ENCODE data around the gene SPTBN4. TPM values are rescaled to one million over a fixed set of nuclear protein-coding genes. Genes with fewer than 3 reads are reported as not detected.

Gene SPTBN4
- polyA plus RNA-seq, 1 donor from 2014 or later, result 12.7 TPM

GRCh38 chr19:40420766-40421765 lies 45.7 kb upstream of the SPTBN4 start:
- Histone ChIP-seq H3K9ac (ENCODE audit: low read length) (no peak overlapping the region), H3F3A (ENCODE audit: insufficient read depth, low read length, poor library complexity, severe bottlenecking) (no peaks in the 10 kb centered on the region), H3K79me2 (replicated peaks; ENCODE audit: insufficient read depth, low read length) (no peaks in the 10 kb centered on the region), H3K9me3 (ENCODE audit: low read length) (no peaks in the 10 kb centered on the region), H3K27ac (ENCODE audit: low read length) (no peak overlapping the region), H4K20me1 (ENCODE audit: insufficient read depth) (no peaks in the 10 kb centered on the region), H2AFZ (ENCODE audit: low read depth, low read length) (no peak overlapping the region), H3K4me2 (ENCODE audit: low read length) (no peak overlapping the region), H3K36me3 (ENCODE audit: insufficient read depth, low read length) (no peaks in the 10 kb centered on the region), H3K4me3 (ENCODE audit: low read length) (peak overlapping the region; percentile 43), H3K27me3 (ENCODE audit: insufficient read depth, low read depth, low read length) (no peaks in the 10 kb centered on the region), H3K9me2 (ENCODE audit: insufficient read depth, low read length) (no peaks in the 10 kb centered on the region)
- peak; percentile 56 for TF ChIP-seq RAD21 (conservative IDR thresholded peaks at IDR 0.05)
- peak; percentile 71 for TF ChIP-seq SMC3 (conservative IDR thresholded peaks at IDR 0.05; ENCODE audit: poor library complexity)
- no peak for TF ChIP-seq MXI1 (conservative IDR thresholded peaks at IDR 0.05; ENCODE audit: poor library complexity, severe bottlenecking)
- TF ChIP-seq CTCF (IDR thresholded peaks at IDR 0.05; ENCODE audit: poor library complexity, severe bottlenecking), result peak; percentile 77

DNA sequence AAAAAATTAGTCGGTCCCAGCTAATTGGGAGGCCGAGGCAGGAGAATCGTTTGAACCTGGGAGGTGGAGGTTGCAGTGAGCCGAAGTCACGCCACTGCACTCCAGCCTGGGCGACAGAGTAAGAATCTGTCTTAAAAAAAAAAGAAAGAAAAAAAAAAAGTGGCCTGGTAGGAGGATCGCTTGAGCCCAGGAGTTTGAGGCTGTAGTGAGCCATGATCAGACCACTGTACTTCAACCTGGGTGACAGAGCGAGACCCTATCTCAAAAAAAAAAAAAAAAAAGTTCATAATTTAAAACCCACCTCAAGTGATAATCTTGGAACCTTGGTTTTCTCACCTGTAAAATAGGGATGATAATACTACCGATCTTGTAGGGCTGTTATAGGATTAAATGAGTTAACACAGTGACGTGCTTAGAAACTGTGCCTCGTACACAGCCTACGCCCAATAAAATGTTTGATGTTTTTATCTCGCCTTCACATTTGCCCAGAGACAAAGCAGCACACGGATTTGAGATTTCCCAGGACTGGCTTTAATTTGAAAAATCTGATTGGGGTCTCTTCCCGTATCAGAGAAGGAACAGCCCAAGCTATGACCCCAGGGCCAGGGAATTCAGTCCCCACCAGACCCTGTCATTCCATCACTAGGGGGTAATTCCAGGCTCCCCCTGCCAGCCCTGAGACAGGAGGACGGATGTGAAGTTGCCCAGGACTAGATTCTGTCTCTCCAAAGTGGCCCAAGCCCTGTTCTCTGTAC lies 44.6 kb upstream of the SPTBN4 start:
- H3K27ac ChIP-seq (ENCODE audit: low read length), result no peak overlapping the region

More for the DNA sequence above, 44.6 kb upstream of the SPTBN4 start:
- Histone ChIP-seq H3K79me2 (replicated peaks; ENCODE audit: insufficient read depth, low read length) (no peaks in the 10 kb centered on the region), H3K9ac (ENCODE audit: low read length) (no peak overlapping the region), H2AFZ (ENCODE audit: low read depth, low read length) (no peak overlapping the region), H3F3A (ENCODE audit: insufficient read depth, low read length, poor library complexity, severe bottlenecking) (no peaks in the 10 kb centered on the region), H3K36me3 (ENCODE audit: insufficient read depth, low read length) (no peaks in the 10 kb centered on the region), H3K27me3 (ENCODE audit: insufficient read depth, low read depth, low read length) (no peaks in the 10 kb centered on the region), H3K9me3 (ENCODE audit: low read length) (no peaks in the 10 kb centered on the region), H4K20me1 (ENCODE audit: insufficient read depth) (no peaks in the 10 kb centered on the region), H3K9me2 (ENCODE audit: insufficient read depth, low read length) (no peaks in the 10 kb centered on the region), H3K4me2 (ENCODE audit: low read length) (no peak overlapping the region), H3K4me3 (ENCODE audit: low read length) (no peak overlapping the region)
- TF ChIP-seq EZH2 (IDR thresholded peaks at IDR 0.05; ENCODE audit: borderline replicate concordance, insufficient read depth, low read length, poor library complexity, severe bottlenecking) (no peak), POLR2AphosphoS5 (IDR thresholded peaks at IDR 0.05) (no peak), SMC3 (conservative IDR thresholded peaks at IDR 0.05; ENCODE audit: poor library complexity) (no peak), CTCF (IDR thresholded peaks at IDR 0.05; ENCODE audit: poor library complexity, severe bottlenecking) (no peak), EP300 (conservative IDR thresholded peaks at IDR 0.05; ENCODE audit: poor library complexity, severe bottlenecking) (no peak), RAD21 (conservative IDR thresholded peaks at IDR 0.05) (no peak), MXI1 (conservative IDR thresholded peaks at IDR 0.05; ENCODE audit: poor library complexity, severe bottlenecking) (no peak), TAF1 (IDR thresholded peaks at IDR 0.05; ENCODE audit: low read depth) (no peak)
- TF ChIP-seq, protein P1, sequence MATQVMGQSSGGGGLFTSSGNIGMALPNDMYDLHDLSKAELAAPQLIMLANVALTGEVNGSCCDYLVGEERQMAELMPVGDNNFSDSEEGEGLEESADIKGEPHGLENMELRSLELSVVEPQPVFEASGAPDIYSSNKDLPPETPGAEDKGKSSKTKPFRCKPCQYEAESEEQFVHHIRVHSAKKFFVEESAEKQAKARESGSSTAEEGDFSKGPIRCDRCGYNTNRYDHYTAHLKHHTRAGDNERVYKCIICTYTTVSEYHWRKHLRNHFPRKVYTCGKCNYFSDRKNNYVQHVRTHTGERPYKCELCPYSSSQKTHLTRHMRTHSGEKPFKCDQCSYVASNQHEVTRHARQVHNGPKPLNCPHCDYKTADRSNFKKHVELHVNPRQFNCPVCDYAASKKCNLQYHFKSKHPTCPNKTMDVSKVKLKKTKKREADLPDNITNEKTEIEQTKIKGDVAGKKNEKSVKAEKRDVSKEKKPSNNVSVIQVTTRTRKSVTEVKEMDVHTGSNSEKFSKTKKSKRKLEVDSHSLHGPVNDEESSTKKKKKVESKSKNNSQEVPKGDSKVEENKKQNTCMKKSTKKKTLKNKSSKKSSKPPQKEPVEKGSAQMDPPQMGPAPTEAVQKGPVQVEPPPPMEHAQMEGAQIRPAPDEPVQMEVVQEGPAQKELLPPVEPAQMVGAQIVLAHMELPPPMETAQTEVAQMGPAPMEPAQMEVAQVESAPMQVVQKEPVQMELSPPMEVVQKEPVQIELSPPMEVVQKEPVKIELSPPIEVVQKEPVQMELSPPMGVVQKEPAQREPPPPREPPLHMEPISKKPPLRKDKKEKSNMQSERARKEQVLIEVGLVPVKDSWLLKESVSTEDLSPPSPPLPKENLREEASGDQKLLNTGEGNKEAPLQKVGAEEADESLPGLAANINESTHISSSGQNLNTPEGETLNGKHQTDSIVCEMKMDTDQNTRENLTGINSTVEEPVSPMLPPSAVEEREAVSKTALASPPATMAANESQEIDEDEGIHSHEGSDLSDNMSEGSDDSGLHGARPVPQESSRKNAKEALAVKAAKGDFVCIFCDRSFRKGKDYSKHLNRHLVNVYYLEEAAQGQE (IDR thresholded peaks at IDR 0.05; ENCODE audit: borderline replicate concordance), result no peak

Measured in neural cell (in vitro differentiated cells).